HepG2 (cell line): ENCODE results near the gene GRB7. TPM values are rescaled to one million over a fixed set of nuclear protein-coding genes. Genes with fewer than 3 reads are reported as not detected.
A peak's percentile ranks its signal among the peaks of the same experiment; 100 is the strongest.

ENCODE experiments used
- ATAC-seq: fragments of 200-7000 bp; cut with Tn5 transposase; 3 replicates; pipeline ENCODE4 v1.9.1; 2020; ENCODE audit warnings: mild to moderate bottlenecking, moderate library complexity
- BruUV-seq: library from RNA; stranded (reverse); fragments of 400-500 nt; replicated peaks from 2 replicates; lab custom pipeline; 2021; lab: Mats Ljungman, UMichigan
- CTCF ChIA-PET: fragments of 300-600 bp; formaldehyde crosslinking; extraction: SDS; loops from one replicate; lab custom pipeline; 2021; ENCODE audit warnings: low total read pairs, inconsistent platforms, low intra/inter-chr PET ratio; lab: Yijun Ruan, JAX
- POLR2A ChIA-PET: fragments of 350-600 bp; sonication (Branson Sonifier 250); formaldehyde crosslinking; loops from one replicate; lab custom pipeline; 2020; ENCODE audit warnings: antibody characterized with exemption, inconsistent platforms; lab: Yijun Ruan, JAX
- DNase-seq: peaks from one replicate; pipeline ENCODE4 v3.0.0-alpha.2; 2015; ENCODE audit warnings: low spot score
- FAIRE-seq: peaks from 3 replicates; lab custom pipeline; 2011; peaks lifted over from hg19 to GRCh38; lab: Jason Lieb, UNC
- H2AFZ ChIP-seq: one replicate; pipeline ENCODE4 v1.6.1; 2011; ENCODE audit warnings: low read length, inconsistent platforms
- H3K27ac ChIP-seq: fragments of 300-600 bp; 3 replicates; pipeline ENCODE4 v1.8.0; 2011; ENCODE audit warnings: mixed run types, mild to moderate bottlenecking, mixed read lengths, low read length, inconsistent platforms; ENCODE audit not compliant: insufficient read depth; ENCODE audit errors: extremely low read length
- H3K27me3 ChIP-seq, 2 experiments: fragments of 200-600 bp in 1 of 2; 2 replicates in 1 of 2; 3 replicates in 1 of 2; pipeline versions ENCODE4 v1.6.0 to v1.8.0; 2011; ENCODE audit warnings: low read length in 2 of 2, mild to moderate bottlenecking in 2 of 2, moderate library complexity in 2 of 2, inconsistent platforms in 1 of 2; ENCODE audit not compliant: insufficient read depth in 2 of 2, control insufficient read depth in 1 of 2
- H3K36me3 ChIP-seq, 2 experiments: fragments of 200-600 bp in 1 of 2; replicated peaks in 1 of 2; 2 replicates in 1 of 2; 3 replicates in 1 of 2; pipeline versions ENCODE4 v1.5.1 to v1.8.0; 2011; ENCODE audit warnings: low read length in 2 of 2, inconsistent platforms in 1 of 2; ENCODE audit not compliant: insufficient read depth in 2 of 2, control insufficient read depth in 1 of 2
- H3K4me1 ChIP-seq: 2 replicates; pipeline ENCODE4 v1.5.1; 2012; ENCODE audit warnings: low read length, inconsistent platforms; ENCODE audit not compliant: insufficient read depth
- H3K4me2 ChIP-seq: 2 replicates; pipeline ENCODE4 v1.6.0; 2011; ENCODE audit warnings: low read depth, low read length, inconsistent platforms
- H3K4me3 ChIP-seq, 3 experiments: fragments of 200-600 bp in 1 of 3; sonication (generic), shearing (Covaris generic) in 1 of 3; replicated peaks in 1 of 3; 2 replicates each; pipeline ENCODE4 v1.5.1; 2011 to 2016; ENCODE audit warnings: low read length in 3 of 3, inconsistent platforms in 2 of 3, low read depth in 2 of 3, mild to moderate bottlenecking in 2 of 3, control low read depth in 1 of 3, mixed read lengths in 1 of 3; ENCODE audit not compliant: insufficient read depth in 1 of 3
- H3K79me2 ChIP-seq: one replicate; pipeline ENCODE4 v1.6.1; 2011; ENCODE audit warnings: low read length, inconsistent platforms; ENCODE audit not compliant: insufficient read depth
- H3K9ac ChIP-seq: 2 replicates; pipeline ENCODE4 v1.6.0; 2011; ENCODE audit warnings: mild to moderate bottlenecking, low read depth, low read length, inconsistent platforms; ENCODE audit not compliant: insufficient read depth
- H3K9me3 ChIP-seq: 2 replicates; pipeline ENCODE4 v1.5.1; 2012; ENCODE audit warnings: mild to moderate bottlenecking, low read length
- H4K20me1 ChIP-seq: 2 replicates; pipeline ENCODE4 v1.6.0; 2011; ENCODE audit warnings: inconsistent platforms, mild to moderate bottlenecking, low read length, moderate library complexity; ENCODE audit not compliant: insufficient read depth
- CBX5 ChIP-seq: sonication (generic); formaldehyde crosslinking; IDR thresholded peaks from 2 replicates; pipeline ENCODE4 v1.4.0; 2020; ENCODE audit warnings: missing genetic modification reagents, borderline replicate concordance
- FLYWCH1 ChIP-seq: sonication (generic); formaldehyde crosslinking; IDR thresholded peaks from 2 replicates; pipeline ENCODE4 v1.8.1; 2023; ENCODE audit warnings: mild to moderate bottlenecking, missing genetic modification reagents
- IRX3 ChIP-seq: sonication (generic); formaldehyde crosslinking; IDR thresholded peaks from 2 replicates; pipeline ENCODE4 v1.8.1; 2023; ENCODE audit warnings: mild to moderate bottlenecking, low read depth, missing genetic modification reagents, borderline replicate concordance
- JUN ChIP-seq: sonication (generic); formaldehyde crosslinking; IDR thresholded peaks from 2 replicates; pipeline ENCODE4 v1.4.0; 2020; ENCODE audit warnings: mild to moderate bottlenecking, missing genetic modification reagents
- NONO ChIP-seq, 2 experiments: fragments of 450-650 bp in 1 of 2; sonication (generic) in 1 of 2; formaldehyde crosslinking in 1 of 2; IDR thresholded peaks in 1 of 2; conservative IDR thresholded peaks in 1 of 2; 2 replicates each; pipeline versions ENCODE4 v1.6.1 to v1.8.0; 2017 to 2022; ENCODE audit warnings: mild to moderate bottlenecking in 1 of 2, missing genetic modification reagents in 1 of 2, moderate library complexity in 1 of 2
- PRPF4 ChIP-seq: fragments of 200-400 bp; formaldehyde crosslinking; IDR thresholded peaks from 2 replicates; pipeline ENCODE4 v1.6.1; 2016; ENCODE audit warnings: low read length, low read depth; ENCODE audit not compliant: poor library complexity, severe bottlenecking
- RFX3 ChIP-seq: IDR thresholded peaks from 2 replicates; pipeline ENCODE4 v1.6.1; 2016; ENCODE audit warnings: missing biosample characterization, missing genetic modification reagents
- ZC3H4 ChIP-seq: sonication (generic); formaldehyde crosslinking; IDR thresholded peaks from 2 replicates; pipeline ENCODE4 v1.4.0; 2020; ENCODE audit warnings: missing genetic modification reagents, borderline replicate concordance
- ZFP36 ChIP-seq: fragments of 150-350 bp; IDR thresholded peaks from 2 replicates; pipeline ENCODE4 v1.6.1; 2018; ENCODE audit warnings: borderline replicate concordance, low read length, low read depth; ENCODE audit not compliant: partially characterized antibody
- ZNF260 ChIP-seq: sonication (generic); formaldehyde crosslinking; IDR thresholded peaks from 2 replicates; pipeline ENCODE4 v1.4.0; 2020; ENCODE audit warnings: missing genetic modification reagents, low read depth, mild to moderate bottlenecking, borderline replicate concordance
- ZNF333 ChIP-seq: sonication (generic); formaldehyde crosslinking; IDR thresholded peaks from 2 replicates; pipeline ENCODE4 v1.4.0; 2020; ENCODE audit warnings: mild to moderate bottlenecking, missing genetic modification reagents, borderline replicate concordance
- ZNF33B ChIP-seq: sonication (generic); formaldehyde crosslinking; IDR thresholded peaks from 2 replicates; pipeline ENCODE4 v1.5.1; 2020; ENCODE audit warnings: mild to moderate bottlenecking, missing genetic modification reagents
- WGBS: methylation state at CpG from one replicate; pipeline ENCODE4 v1.1.6; 2017; ENCODE audit warnings: low lambda C conversion rate; 5-methylcytosine and 5-hydroxymethylcytosine counted together
- in situ Hi-C: cut with HindIII; loops from 2 replicates; pipeline ENCODE4 v1.10.0; 2017; ENCODE audit warnings: low pct_unique_long_range_greater_than_20kb; ENCODE audit not compliant: extremely low pct_ligation_motif_present
- intact Hi-C: fragments of 100-400 bp; cut with micrococcal nuclease; formaldehyde crosslinking; loops from one replicate; pipeline ENCODE4 v1.10.0; 2022; ENCODE audit not compliant: unreplicated experiment
- polyA plus RNA-seq, 8 experiments: library from polyadenylated mRNA; depleted of rRNA in 3 of 8; stranded (reverse) in 7 of 8; unstranded in 1 of 8; fragments of >200 nt; fragmentation: Illumina TruSeq in 4 of 8; extraction: Trizol in 4 of 8; gene quantifications; 2 replicates each; pipeline versions ENCODE4 v1.2.1 to v1.2.3, GENCODE V29; 2011 to 2016; ENCODE audit warnings: low read depth in 4 of 8, missing spikeins in 1 of 8, mixed read lengths in 1 of 8; ENCODE audit not compliant: insufficient read depth in 1 of 8
- total RNA-seq, 5 experiments: library from RNA; depleted of rRNA; stranded (reverse); fragments of >200 nt; fragmentation: Illumina TruSeq; extraction: Trizol; gene quantifications; 2 replicates each; pipeline ENCODE4 v1.2.3, GENCODE V29; 2016; ENCODE audit warnings: low read depth in 1 of 5
- TF ChIP-seq, protein P1 (sequence below): IDR thresholded peaks from 2 replicates; pipeline ENCODE4 v1.6.1; 2012; ENCODE audit warnings: inconsistent platforms
- TF ChIP-seq, protein P2 (sequence below): sonication (generic); formaldehyde crosslinking; IDR thresholded peaks from 2 replicates; pipeline ENCODE4 v1.5.0; 2020; ENCODE audit warnings: mild to moderate bottlenecking, missing genetic modification reagents
- TF ChIP-seq, protein P3 (sequence below): sonication (generic); formaldehyde crosslinking; IDR thresholded peaks from 2 replicates; pipeline ENCODE4 v1.4.0; 2020; ENCODE audit warnings: missing genetic modification reagents

The GRB7 gene
- total and polyA plus RNA-seq, 2 of the 13 experiments (the other 11 are each of a cell fraction or from before 2014, with no cell fraction given): 60.2 to 77.7 TPM

DNA sequence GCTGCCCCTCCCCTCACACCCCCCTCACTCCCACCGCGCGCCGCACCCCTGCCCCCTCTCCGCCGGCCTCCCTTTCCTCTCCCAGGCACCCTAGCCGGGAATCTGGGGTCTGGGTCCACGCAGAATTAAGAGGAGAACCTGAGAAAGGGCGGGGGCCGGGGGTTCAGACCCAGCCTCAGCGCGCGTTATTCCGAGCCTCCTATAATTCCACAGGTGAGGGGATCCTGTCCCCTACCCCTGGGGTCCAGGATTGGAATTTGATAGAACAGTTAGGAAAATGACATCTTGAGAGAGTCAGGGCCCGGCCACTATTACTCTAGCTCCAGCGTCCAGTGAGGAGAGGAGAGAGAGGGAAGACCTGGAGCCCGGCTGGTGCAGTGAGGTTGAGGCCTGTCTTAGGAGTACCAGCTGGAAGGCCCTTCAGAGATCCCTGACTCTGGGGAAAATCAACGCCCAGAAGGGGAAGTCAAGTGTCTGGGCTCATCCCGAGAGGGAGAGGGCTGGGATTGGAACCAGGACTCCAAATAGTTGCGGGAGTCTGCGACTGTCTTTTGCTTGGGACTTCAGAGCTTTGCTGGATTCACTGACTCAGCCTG, 17.3 kb downstream of the GRB7 start (continued):
- TF ChIP-seq NONO (IDR thresholded peaks at IDR 0.05): no peak
- TF ChIP-seq NONO (CRISPR knock-in tag; conservative IDR thresholded peaks at IDR 0.05): no peak
- no peak for TF ChIP-seq ZNF260 (CRISPR knock-in tag)
- TF ChIP-seq PRPF4: no peak
- no peak for TF ChIP-seq ZNF33B (CRISPR knock-in tag)
- TF ChIP-seq ZNF333 (CRISPR knock-in tag): no peak
- TF ChIP-seq, all 625 proteins: peak for 9

DNA sequence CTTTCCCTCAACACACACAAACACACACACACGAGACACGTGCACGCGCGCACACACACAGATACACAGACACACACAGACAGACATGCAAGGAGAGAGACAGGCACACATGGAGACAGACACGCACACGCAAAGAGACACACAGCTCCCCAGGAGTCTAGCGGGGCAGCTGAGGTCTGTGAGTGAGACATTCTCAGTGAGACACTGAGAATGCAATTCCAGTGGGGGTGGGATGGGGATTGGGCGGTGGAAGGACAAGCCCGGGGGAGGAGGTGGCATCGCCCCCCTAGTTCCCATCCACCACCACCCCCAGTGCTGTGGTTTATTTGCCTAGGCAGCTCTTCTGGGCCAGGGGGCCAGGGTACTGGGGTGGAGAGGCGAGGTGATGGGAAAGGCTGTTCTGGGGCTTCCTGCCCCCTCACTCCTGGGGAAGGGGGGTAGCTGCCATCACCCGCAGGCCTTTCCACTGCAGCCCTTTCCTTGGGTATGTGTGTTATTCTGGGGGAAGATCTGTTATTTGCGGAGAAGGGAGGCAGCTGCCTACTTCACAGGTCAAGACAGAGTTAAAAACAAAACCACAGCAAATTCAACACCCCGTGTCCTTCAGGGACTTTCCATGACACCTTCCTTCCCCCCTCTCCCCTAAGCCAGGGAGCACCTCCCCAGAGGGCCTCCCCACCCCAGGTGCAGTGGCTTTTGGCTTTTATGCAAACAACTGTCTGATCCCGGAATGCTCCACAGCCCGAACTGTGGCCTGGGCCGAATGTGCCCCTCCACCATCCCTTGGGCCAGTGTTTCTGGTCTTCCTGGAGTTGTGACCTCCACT, 18.0 kb downstream of the GRB7 start:
- no peaks in the 10 kb centered on the region for H3K36me3 ChIP-seq
- H4K20me1 ChIP-seq: no peaks in the 10 kb centered on the region
- no peaks in the 10 kb centered on the region for H3K9me3 ChIP-seq
- POLR2A ChIA-PET: interaction anchor here (0.6 to 5.3 kb wide), 13 partner anchors 16 to 170 kb away, joined by 3 to 52 read pairs (median 4); partner anchors contain the start of genes ERBB2, MIEN1 and PGAP3
- BruUV-seq: no TSS peak
- peak overlapping the region; percentile 69; the same call in 1 of the 2 replicates for H3K9ac ChIP-seq
- no peak overlapping the region for H3K27ac ChIP-seq
- intact Hi-C loops (loop anchor here (2.0 kb wide), 1 partner anchor 133 kb away; no protein-coding TSS in a partner anchor), in situ Hi-C loops (no loop called here)
- WGBS: 32% methylated on average over 18 of the region's 18 CpGs
- H3K79me2 ChIP-seq: no peaks in the 10 kb centered on the region
- CTCF ChIA-PET: interaction anchor here (1.5 to 4.0 kb wide), 4 partner anchors 38 to 136 kb away, joined by 4 to 57 read pairs (median 10); no protein-coding TSS in a partner anchor
- H3K4me3 ChIP-seq: peak overlapping the region; percentile 63 to 80 (median 73); a peak in 3 of 6 replicates
- H3K4me2 ChIP-seq: peak overlapping the region; percentile 91
- no peak; the same call in 2 of the 3 replicates for ATAC-seq
- peaks cover 69% of the 10 kb centered on the region for H3K4me1 ChIP-seq
- peaks cover 6 to 48% of the 10 kb centered on the region in 2 experiments for H3K27me3 ChIP-seq
- H2AFZ ChIP-seq: no peak overlapping the region
- DNase-seq: peak; percentile 23
- peak; percentile 74 for FAIRE-seq
- TF ChIP-seq, protein P1, sequence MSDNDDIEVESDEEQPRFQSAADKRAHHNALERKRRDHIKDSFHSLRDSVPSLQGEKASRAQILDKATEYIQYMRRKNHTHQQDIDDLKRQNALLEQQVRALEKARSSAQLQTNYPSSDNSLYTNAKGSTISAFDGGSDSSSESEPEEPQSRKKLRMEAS: 0 out of 2 replicates have a peak, but pooled peaks have one; percentile 38
- no peak for TF ChIP-seq ZC3H4 (CRISPR knock-in tag)
- no peak for TF ChIP-seq IRX3 (CRISPR knock-in tag)
- TF ChIP-seq JUN (CRISPR knock-in tag): no peak
- no peak for TF ChIP-seq FLYWCH1 (CRISPR knock-in tag)
- TF ChIP-seq, protein P2, sequence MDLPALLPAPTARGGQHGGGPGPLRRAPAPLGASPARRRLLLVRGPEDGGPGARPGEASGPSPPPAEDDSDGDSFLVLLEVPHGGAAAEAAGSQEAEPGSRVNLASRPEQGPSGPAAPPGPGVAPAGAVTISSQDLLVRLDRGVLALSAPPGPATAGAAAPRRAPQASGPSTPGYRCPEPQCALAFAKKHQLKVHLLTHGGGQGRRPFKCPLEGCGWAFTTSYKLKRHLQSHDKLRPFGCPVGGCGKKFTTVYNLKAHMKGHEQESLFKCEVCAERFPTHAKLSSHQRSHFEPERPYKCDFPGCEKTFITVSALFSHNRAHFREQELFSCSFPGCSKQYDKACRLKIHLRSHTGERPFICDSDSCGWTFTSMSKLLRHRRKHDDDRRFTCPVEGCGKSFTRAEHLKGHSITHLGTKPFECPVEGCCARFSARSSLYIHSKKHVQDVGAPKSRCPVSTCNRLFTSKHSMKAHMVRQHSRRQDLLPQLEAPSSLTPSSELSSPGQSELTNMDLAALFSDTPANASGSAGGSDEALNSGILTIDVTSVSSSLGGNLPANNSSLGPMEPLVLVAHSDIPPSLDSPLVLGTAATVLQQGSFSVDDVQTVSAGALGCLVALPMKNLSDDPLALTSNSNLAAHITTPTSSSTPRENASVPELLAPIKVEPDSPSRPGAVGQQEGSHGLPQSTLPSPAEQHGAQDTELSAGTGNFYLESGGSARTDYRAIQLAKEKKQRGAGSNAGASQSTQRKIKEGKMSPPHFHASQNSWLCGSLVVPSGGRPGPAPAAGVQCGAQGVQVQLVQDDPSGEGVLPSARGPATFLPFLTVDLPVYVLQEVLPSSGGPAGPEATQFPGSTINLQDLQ (CRISPR knock-in tag): no peak
- TF ChIP-seq ZFP36: no peak
- TF ChIP-seq RFX3 (CRISPR knock-in tag): no peak
- TF ChIP-seq, protein P3, sequence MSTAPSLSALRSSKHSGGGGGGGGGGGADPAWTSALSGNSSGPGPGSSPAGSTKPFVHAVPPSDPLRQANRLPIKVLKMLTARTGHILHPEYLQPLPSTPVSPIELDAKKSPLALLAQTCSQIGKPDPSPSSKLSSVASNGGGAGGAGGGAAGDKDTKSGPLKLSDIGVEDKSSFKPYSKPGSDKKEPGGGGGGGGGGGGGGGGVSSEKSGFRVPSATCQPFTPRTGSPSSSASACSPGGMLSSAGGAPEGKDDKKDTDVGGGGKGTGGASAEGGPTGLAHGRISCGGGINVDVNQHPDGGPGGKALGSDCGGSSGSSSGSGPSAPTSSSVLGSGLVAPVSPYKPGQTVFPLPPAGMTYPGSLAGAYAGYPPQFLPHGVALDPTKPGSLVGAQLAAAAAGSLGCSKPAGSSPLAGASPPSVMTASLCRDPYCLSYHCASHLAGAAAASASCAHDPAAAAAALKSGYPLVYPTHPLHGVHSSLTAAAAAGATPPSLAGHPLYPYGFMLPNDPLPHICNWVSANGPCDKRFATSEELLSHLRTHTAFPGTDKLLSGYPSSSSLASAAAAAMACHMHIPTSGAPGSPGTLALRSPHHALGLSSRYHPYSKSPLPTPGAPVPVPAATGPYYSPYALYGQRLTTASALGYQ (CRISPR knock-in tag): no peak
- 0 out of 2 replicates have a peak, but pooled peaks have one; percentile 7 for TF ChIP-seq CBX5 (CRISPR knock-in tag)
